ENCODE data around the gene SRP68. TPM values are rescaled to one million over a fixed set of nuclear protein-coding genes. Genes with fewer than 3 reads are reported as not detected.

The SRP68 gene
- total and polyA plus RNA-seq, 2 of the 4 experiments (the other 2 are of a cell fraction) = 47.1 to 82.6 TPM

DNA sequence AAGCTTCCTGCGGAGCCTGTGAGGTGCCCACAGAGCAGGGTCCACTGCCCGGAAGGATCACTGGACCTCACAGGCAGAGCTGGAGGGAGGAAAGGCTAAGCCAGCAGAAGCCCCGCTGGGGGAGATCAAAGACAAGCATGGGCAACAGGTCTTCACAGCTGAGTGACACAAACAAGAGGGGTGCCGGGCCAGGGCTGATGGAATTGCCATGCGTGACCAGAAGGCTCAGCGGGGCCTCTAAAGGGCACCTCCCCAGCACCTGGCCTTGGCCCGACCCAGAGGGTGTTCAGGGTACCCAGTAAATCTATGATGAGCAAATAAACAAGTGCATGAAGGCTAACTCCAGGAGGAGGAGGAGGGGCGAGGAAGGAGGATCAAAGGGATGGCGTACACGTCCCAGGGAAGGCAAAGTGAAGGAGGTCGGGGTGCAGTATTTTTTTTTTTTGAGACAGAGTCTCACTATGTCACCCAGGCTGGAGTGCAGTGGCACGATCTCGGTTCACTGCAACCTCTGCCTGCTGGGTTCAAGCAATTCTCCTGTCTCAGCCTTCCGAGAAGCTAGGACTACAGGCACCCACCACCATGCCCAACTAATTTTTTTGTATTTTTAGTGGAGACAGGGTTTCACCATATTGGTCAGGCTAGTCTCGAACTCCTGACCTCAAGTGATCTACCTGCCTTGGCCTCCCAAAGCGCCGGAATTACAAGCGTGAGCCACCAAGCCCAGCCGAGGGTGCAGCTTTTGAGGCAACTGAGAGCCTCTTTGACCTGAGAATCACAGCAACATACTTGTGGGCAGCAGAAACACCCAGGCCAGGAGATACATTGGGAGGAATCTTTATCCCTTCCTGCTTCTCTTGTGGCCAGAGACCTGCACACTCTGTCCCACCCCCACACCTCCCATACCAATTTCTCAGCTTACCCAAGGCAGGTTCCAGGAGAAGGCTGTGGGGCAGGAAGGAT is 47.4 kb upstream of the SRP68 start (continued):
- TF ChIP-seq, protein P1, sequence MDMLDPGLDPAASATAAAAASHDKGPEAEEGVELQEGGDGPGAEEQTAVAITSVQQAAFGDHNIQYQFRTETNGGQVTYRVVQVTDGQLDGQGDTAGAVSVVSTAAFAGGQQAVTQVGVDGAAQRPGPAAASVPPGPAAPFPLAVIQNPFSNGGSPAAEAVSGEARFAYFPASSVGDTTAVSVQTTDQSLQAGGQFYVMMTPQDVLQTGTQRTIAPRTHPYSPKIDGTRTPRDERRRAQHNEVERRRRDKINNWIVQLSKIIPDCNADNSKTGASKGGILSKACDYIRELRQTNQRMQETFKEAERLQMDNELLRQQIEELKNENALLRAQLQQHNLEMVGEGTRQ (IDR thresholded peaks at IDR 0.05; ENCODE audit: low read depth, low read length) = no peak
- TF ChIP-seq NFE2L2 (IDR thresholded peaks at IDR 0.05; ENCODE audit: low read depth, low read length) = no peak

DNA sequence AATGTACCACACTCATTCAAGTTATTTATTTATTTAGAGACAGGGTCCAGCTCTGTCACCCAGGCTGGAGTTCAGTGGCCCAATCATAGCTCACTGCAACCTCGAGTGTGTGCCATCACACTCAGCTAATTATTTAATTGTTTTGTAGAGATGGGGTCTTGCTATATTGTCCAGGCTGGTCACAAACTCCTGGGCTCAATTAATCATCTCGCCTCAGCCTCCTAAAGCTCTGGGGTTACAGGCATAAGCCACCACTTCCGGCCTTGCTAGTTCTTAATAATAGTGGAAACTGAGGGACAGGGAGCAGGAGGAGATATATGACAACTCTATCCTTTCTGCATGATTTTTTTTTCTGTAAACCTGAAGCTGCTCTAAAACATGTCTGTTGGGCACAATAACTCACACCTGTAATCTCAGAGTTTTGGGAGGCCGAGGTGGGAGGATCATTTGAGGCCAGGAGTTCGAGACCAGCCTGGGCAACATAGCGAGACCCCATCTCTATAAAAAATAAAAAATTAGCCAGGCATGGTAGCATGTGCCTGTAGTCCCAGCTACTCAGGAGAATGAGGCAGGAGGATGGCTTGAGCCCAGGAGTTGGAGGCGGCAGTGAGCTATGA is 42.9 kb upstream of the SRP68 start:
- Histone ChIP-seq H3K4me2 (ENCODE audit: low read depth, low read length) (no peak overlapping the region), H3K79me1 (ENCODE audit: low read depth in 1 of 2, low read length in 2 of 2) (no peaks in the 10 kb centered on the region), H3K9me3 (ENCODE audit: control insufficient read depth, insufficient read depth, low read length) (no peaks in the 10 kb centered on the region), H2AK9ac (replicated peaks; ENCODE audit: low read depth, low read length, poor library complexity) (no peak overlapping the region), H2BK5ac (ENCODE audit: low read depth, low read length, poor library complexity, severe bottlenecking) (no peak overlapping the region), H2AFZ (replicated peaks; ENCODE audit: low read length, poor library complexity) (no peak overlapping the region), H3K27me3 (ENCODE audit: control insufficient read depth, insufficient read depth, low read length) (peaks cover 2% of the 10 kb centered on the region; the same call in 1 of the 2 replicates), H3K9ac (ENCODE audit: low read depth, low read length) (no peak overlapping the region), H4K91ac (ENCODE audit: insufficient read depth, low read depth, low read length) (no peak overlapping the region), H2BK120ac (ENCODE audit: low read depth, low read length) (no peak overlapping the region), H3K23ac (ENCODE audit: low read depth, low read length) (no peak overlapping the region), H4K8ac (ENCODE audit: low read depth in 2 of 2, low read length in 2 of 2) (no peak overlapping the region), H3K4ac (ENCODE audit: low read depth, low read length) (no peak overlapping the region), H2BK15ac (ENCODE audit: low read depth, low read length) (no peak overlapping the region), H3K27ac (ENCODE audit: insufficient read depth, low read length) (no peak overlapping the region), H2AK5ac (ENCODE audit: low read depth, low read length) (no peak overlapping the region), H3K4me3 (ENCODE audit: insufficient read depth, low read depth, low read length) (no peak overlapping the region), H4K5ac (ENCODE audit: low read depth, low read length) (no peak overlapping the region), H3K56ac (ENCODE audit: extremely low read depth, insufficient read depth, low read length) (no peak overlapping the region), H3K18ac (ENCODE audit: low read depth, low read length) (no peak overlapping the region), H3K14ac (replicated peaks; ENCODE audit: low read depth, low read length) (no peak overlapping the region), H4K20me1 (ENCODE audit: insufficient read depth, low read length) (no peaks in the 10 kb centered on the region), H3K4me1 (ENCODE audit: control insufficient read depth, insufficient read depth, low read length) (no peaks in the 10 kb centered on the region), H3K36me3 (ENCODE audit: control insufficient read depth, insufficient read depth, low read length) (no peaks in the 10 kb centered on the region), H2BK20ac (ENCODE audit: low read depth, low read length) (no peak overlapping the region), H3K9me1 (ENCODE audit: insufficient read depth, low read length) (no peaks in the 10 kb centered on the region)
- TF ChIP-seq BHLHE40 (IDR thresholded peaks at IDR 0.05; ENCODE audit: low read depth, low read length) (no peak), FOS (IDR thresholded peaks at IDR 0.05; ENCODE audit: low read depth, low read length) (no peak), RAD21 (IDR thresholded peaks at IDR 0.05; ENCODE audit: low read length) (no peak), SMC3 (IDR thresholded peaks at IDR 0.05; ENCODE audit: low read depth, low read length) (no peak), MXI1 (IDR thresholded peaks at IDR 0.05; ENCODE audit: borderline replicate concordance, low read depth, low read length) (no peak), CEBPB (IDR thresholded peaks at IDR 0.05; ENCODE audit: low read depth, low read length) (no peak), RCOR1 (IDR thresholded peaks at IDR 0.05; ENCODE audit: insufficient replicate concordance, low read length) (no peak)
- TF ChIP-seq, protein P1 (IDR thresholded peaks at IDR 0.05; ENCODE audit: low read depth, low read length) = no peak
- TF ChIP-seq, protein P2, sequence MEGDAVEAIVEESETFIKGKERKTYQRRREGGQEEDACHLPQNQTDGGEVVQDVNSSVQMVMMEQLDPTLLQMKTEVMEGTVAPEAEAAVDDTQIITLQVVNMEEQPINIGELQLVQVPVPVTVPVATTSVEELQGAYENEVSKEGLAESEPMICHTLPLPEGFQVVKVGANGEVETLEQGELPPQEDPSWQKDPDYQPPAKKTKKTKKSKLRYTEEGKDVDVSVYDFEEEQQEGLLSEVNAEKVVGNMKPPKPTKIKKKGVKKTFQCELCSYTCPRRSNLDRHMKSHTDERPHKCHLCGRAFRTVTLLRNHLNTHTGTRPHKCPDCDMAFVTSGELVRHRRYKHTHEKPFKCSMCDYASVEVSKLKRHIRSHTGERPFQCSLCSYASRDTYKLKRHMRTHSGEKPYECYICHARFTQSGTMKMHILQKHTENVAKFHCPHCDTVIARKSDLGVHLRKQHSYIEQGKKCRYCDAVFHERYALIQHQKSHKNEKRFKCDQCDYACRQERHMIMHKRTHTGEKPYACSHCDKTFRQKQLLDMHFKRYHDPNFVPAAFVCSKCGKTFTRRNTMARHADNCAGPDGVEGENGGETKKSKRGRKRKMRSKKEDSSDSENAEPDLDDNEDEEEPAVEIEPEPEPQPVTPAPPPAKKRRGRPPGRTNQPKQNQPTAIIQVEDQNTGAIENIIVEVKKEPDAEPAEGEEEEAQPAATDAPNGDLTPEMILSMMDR (conservative IDR thresholded peaks at IDR 0.05; ENCODE audit: low read depth, low read length) = no peak
- dilution Hi-C loops (cut with HindIII; ENCODE audit: low sequenced_read_pairs, unreplicated experiment) (no loop called here), in situ Hi-C loops (cut with MboI; ENCODE audit: low sequenced_read_pairs) (loop anchor here (5.0 kb wide), 1 partner anchor 167 kb away; no protein-coding TSS in a partner anchor), intact Hi-C loops (cut with micrococcal nuclease) (no loop called here)
- CTCF ChIA-PET = no interaction called here
- POLR2A ChIA-PET (ENCODE audit: unreplicated experiment) = no interaction called here
- no peak for DNase-seq
- no CpG with 5 or more reads among the region's 7 CpGs for WGBS, 2 experiments (ENCODE audit: extremely low coverage in 2 of 2, insufficient read length in 1 of 2)
- BruUV-seq (replicated peaks) = no TSS peak
- no peak for ATAC-seq (ENCODE audit: low read depth)

Data from IMR-90 (cell line).